A673 (cell line): ENCODE data around the gene FUZ. TPM values are rescaled to one million over a fixed set of nuclear protein-coding genes. Genes with fewer than 3 reads are reported as not detected.

Experiments
- BruUV-seq: library from RNA; stranded (reverse); fragments of 400-500 nt; replicated peaks from 2 replicates; lab custom pipeline; 2021; lab: Mats Ljungman, UMichigan
- CTCF ChIA-PET: fragments of 300-600 bp; sonication (Branson Sonifier 250); formaldehyde crosslinking; loops from one replicate; lab custom pipeline; 2022; ENCODE audit warnings: antibody characterized with exemption; lab: Charles Lee
- POLR2A ChIA-PET: fragments of 300-600 bp; sonication (Branson Sonifier 250); formaldehyde crosslinking; loops from one replicate; lab custom pipeline; 2022; ENCODE audit warnings: antibody characterized with exemption; ENCODE audit not compliant: low non-redundant PET; lab: Charles Lee
- DNase-seq: peaks from one replicate; pipeline ENCODE4 v3.0.0-alpha.2; 2015; ENCODE audit warnings: low spot score
- H3K27ac ChIP-seq: fragments of 200-600 bp; sonication (generic); 2 replicates; pipeline ENCODE4 v1.5.1; 2016; ENCODE audit warnings: mixed run types, low read depth, mild to moderate bottlenecking, mixed read lengths, antibody characterized with exemption, low read length; ENCODE audit not compliant: poor library complexity, severe bottlenecking
- H3K27me3 ChIP-seq: fragments of 200-600 bp; sonication (generic); replicated peaks from 2 replicates; pipeline ENCODE4 v1.6.1; 2017; ENCODE audit warnings: mixed run types, low read depth, mild to moderate bottlenecking, mixed read lengths, antibody characterized with exemption, low read length; ENCODE audit not compliant: insufficient read depth, poor library complexity
- H3K36me3 ChIP-seq: fragments of 200-600 bp; sonication (generic); 2 replicates; pipeline ENCODE4 v1.6.1; 2016; ENCODE audit warnings: mixed run types, mild to moderate bottlenecking, mixed read lengths, antibody characterized with exemption, low read length; ENCODE audit not compliant: insufficient read depth, poor library complexity, severe bottlenecking
- H3K4me1 ChIP-seq: fragments of 200-600 bp; sonication (generic); 2 replicates; pipeline ENCODE4 v1.6.1; 2017; ENCODE audit warnings: mixed run types, mild to moderate bottlenecking, mixed read lengths, antibody characterized with exemption, low read length; ENCODE audit not compliant: insufficient read depth, poor library complexity, severe bottlenecking
- H3K4me3 ChIP-seq: fragments of 200-600 bp; sonication (generic); 2 replicates; pipeline ENCODE4 v1.5.1; 2016; ENCODE audit warnings: low read depth, mixed run types, mild to moderate bottlenecking, mixed read lengths, low read length; ENCODE audit not compliant: poor library complexity, severe bottlenecking
- H3K9me3 ChIP-seq: fragments of 200-600 bp; sonication (generic); 2 replicates; pipeline ENCODE4 v1.6.1; 2016; ENCODE audit warnings: mixed run types, low read depth, mild to moderate bottlenecking, mixed read lengths, antibody characterized with exemption, low read length; ENCODE audit not compliant: poor library complexity, severe bottlenecking
- EZH2 ChIP-seq: fragments of 200-600 bp; sonication (generic); IDR thresholded peaks from 2 replicates; pipeline ENCODE4 v1.6.1; 2017; ENCODE audit warnings: borderline replicate concordance, low read depth, mild to moderate bottlenecking, mixed read lengths, antibody characterized with exemption, low read length; ENCODE audit not compliant: poor library complexity, severe bottlenecking
- intact Hi-C: fragments of 100-400 bp; cut with micrococcal nuclease; formaldehyde crosslinking; loops from one replicate; pipeline ENCODE4 v1.10.0; 2022; ENCODE audit not compliant: unreplicated experiment
- total RNA-seq: library from RNA; stranded (reverse); gene quantifications from 2 replicates; pipeline ENCODE4 v1.2.3, GENCODE V29; 2021
- TF ChIP-seq, protein P1 (sequence below): fragments of 300-800, 200-600 bp; sonication (generic); conservative IDR thresholded peaks from 2 replicates; pipeline ENCODE4 v1.5.1; 2017; ENCODE audit warnings: low read depth, mild to moderate bottlenecking, antibody characterized with exemption, low read length, moderate library complexity, mixed read lengths

The FUZ gene
- total RNA-seq, 1 experiment from 2014 or later = 53.0 TPM

DNA sequence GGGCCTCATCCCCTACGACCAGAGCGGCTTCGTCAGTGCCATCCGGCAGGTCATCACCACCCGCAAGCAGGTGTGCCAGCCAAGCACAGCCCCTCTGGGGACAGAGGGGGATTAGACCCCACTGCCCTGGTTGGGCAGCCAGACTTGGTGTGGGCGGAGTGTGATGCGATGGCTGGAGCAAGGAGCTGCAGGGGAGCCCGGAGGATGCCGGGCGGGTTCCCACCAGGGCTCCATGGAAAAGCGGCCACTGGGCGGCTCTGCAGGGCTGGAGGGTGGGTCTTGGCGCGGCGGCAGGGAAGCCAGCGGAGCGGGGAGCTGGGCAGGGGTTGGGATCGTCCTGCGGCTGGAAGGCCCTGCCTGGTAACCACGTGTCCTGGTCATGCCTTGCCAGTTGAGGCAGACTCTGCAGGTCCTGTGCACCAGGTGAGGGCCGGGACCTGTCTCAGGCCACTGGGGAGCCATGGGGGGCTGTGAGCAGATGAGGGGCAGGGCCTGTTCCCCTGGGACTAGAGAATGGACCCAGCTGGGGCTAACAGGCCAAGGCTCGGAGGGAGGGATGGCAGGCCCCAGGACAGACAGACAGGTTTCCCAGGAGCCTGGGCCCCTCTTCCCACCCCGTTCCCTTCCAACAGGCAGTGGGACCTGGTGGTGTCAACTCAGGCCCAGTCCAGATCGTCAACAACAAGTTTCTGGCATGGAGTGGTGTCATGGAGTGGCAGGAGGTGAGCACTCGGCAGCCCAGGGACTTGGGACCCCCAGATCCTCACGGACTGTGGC, 44.2 kb upstream of the FUZ start:
- no peak overlapping the region for H3K4me3 ChIP-seq
- H3K4me1 ChIP-seq = peaks cover 18% of the 10 kb centered on the region
- intact Hi-C loops = no loop called here
- no peaks in the 10 kb centered on the region for H3K9me3 ChIP-seq
- H3K27ac ChIP-seq = no peak overlapping the region
- H3K36me3 ChIP-seq = peaks cover 73% of the 10 kb centered on the region
- POLR2A ChIA-PET = no interaction called here
- BruUV-seq = no TSS peak
- no peak for TF ChIP-seq EZH2
- TF ChIP-seq, protein P1, sequence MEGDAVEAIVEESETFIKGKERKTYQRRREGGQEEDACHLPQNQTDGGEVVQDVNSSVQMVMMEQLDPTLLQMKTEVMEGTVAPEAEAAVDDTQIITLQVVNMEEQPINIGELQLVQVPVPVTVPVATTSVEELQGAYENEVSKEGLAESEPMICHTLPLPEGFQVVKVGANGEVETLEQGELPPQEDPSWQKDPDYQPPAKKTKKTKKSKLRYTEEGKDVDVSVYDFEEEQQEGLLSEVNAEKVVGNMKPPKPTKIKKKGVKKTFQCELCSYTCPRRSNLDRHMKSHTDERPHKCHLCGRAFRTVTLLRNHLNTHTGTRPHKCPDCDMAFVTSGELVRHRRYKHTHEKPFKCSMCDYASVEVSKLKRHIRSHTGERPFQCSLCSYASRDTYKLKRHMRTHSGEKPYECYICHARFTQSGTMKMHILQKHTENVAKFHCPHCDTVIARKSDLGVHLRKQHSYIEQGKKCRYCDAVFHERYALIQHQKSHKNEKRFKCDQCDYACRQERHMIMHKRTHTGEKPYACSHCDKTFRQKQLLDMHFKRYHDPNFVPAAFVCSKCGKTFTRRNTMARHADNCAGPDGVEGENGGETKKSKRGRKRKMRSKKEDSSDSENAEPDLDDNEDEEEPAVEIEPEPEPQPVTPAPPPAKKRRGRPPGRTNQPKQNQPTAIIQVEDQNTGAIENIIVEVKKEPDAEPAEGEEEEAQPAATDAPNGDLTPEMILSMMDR = no peak
- no peak for DNase-seq
- CTCF ChIA-PET = no interaction called here
- no peaks in the 10 kb centered on the region for H3K27me3 ChIP-seq

DNA sequence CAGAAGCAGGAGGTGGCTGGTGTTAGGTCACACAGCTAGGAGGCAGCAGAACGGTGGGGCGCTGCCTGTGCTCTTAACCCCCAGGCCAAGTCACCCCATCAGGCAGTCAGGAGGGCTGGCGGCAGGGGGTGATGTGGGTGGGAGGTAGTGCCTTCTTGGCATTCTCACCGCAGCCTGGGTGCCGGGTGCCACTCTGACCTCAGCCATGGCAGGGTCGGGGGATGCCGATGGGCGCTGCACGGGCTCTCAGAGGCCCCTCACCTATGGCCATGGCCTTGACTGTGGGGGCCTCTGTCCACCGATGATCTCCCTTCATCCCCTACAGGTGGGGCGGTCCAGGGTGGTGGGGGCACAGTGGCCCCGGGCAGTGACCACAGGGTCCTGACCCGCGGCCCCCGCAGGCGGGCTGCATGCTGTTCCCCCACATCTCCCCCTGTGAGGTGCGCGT, 43.5 kb upstream of the FUZ start:
- H3K9me3 ChIP-seq = no peaks in the 10 kb centered on the region
- BruUV-seq = no TSS peak
- H3K27me3 ChIP-seq = no peaks in the 10 kb centered on the region
- peaks cover 68% of the 10 kb centered on the region for H3K36me3 ChIP-seq
- no peak for DNase-seq
- POLR2A ChIA-PET = no interaction called here
- H3K4me1 ChIP-seq = peaks cover 18% of the 10 kb centered on the region
- CTCF ChIA-PET = no interaction called here
- intact Hi-C loops = no loop called here
- no peak overlapping the region for H3K27ac ChIP-seq
- no peak overlapping the region for H3K4me3 ChIP-seq
- no peak for TF ChIP-seq EZH2
- TF ChIP-seq, protein P1 = no peak

GRCh38 chr19:49855676-49856573, 42.8 kb upstream of the FUZ start:
- DNase-seq = no peak
- POLR2A ChIA-PET = no interaction called here
- TF ChIP-seq EZH2 = no peak
- TF ChIP-seq, protein P1 = no peak
- H3K27ac ChIP-seq = no peak overlapping the region
- intact Hi-C loops = no loop called here
- peaks cover 61% of the 10 kb centered on the region for H3K36me3 ChIP-seq
- no peaks in the 10 kb centered on the region for H3K27me3 ChIP-seq
- BruUV-seq = no TSS peak
- H3K9me3 ChIP-seq = no peaks in the 10 kb centered on the region
- no peak overlapping the region for H3K4me3 ChIP-seq
- peaks cover 17% of the 10 kb centered on the region for H3K4me1 ChIP-seq
- CTCF ChIA-PET = no interaction called here
